Activated CD4-positive, alpha-beta T cell treated with anti-CD3 and anti-CD28 coated beads, Interleukin-2, amount 50 U/mL, for 16 hours (primary cell): ENCODE measurements around the gene KHNYN.
"Not testable (repeated sequence)": the region's sequence is repeated elsewhere in the genome, so short reads cannot be mapped to it uniquely, and the experiment has no call there.

Source experiments
- DNase-seq: peaks from one replicate; pipeline ENCODE4 v3.0.0-alpha.2; 2020

KHNYN gene

GRCh38 chr14:24429395-24430142 lies at the start of gene KHNYN, which contains the start of gene CBLN3:
KHNYN (plus strand) TSS chr14:24429954; CDS start chr14:24430731, 777 bp downstream.
CBLN3 (minus strand) TSS chr14:24429668; CDS start chr14:24429054, 614 bp downstream.
- peak; percentile 94 for DNase-seq

- no peak for DNase-seq
These were observed 48.2 kb upstream of the KHNYN start for GRCh38 chr14:24381363-24382063.

- no peak for DNase-seq
These were observed 47.7 kb upstream of the KHNYN start for GRCh38 chr14:24382064-24382371.

GRCh38 chr14:24384169-24384568 lies 45.6 kb upstream of the KHNYN start:
- no peak for DNase-seq

GRCh38 chr14:24385524-24385923 lies 44.2 kb upstream of the KHNYN start:
- DNase-seq: no peak

GRCh38 chr14:24387009-24387345 lies 42.8 kb upstream of the KHNYN start:
- DNase-seq: no peak

- not testable (repeated sequence) for DNase-seq
These were observed 42.2 kb upstream of the KHNYN start for GRCh38 chr14:24387579-24387978.

- no peak for DNase-seq
These were observed 41.1 kb upstream of the KHNYN start for GRCh38 chr14:24388474-24389179.

GRCh38 chr14:24389226-24389848 lies 40.4 kb upstream of the KHNYN start:
- no peak for DNase-seq

- DNase-seq: no peak
These were observed 38.9 kb upstream of the KHNYN start for GRCh38 chr14:24390701-24391468.

GRCh38 chr14:24392325-24393091 lies 37.2 kb upstream of the KHNYN start:
- no peak for DNase-seq

- DNase-seq: no peak
These were observed 35.5 kb upstream of the KHNYN start for GRCh38 chr14:24394275-24394674.

- DNase-seq: no peak
These were observed 33.9 kb upstream of the KHNYN start for GRCh38 chr14:24395609-24396582.

GRCh38 chr14:24397639-24398292 lies 32.0 kb upstream of the KHNYN start:
- no peak for DNase-seq

GRCh38 chr14:24398293-24398652 lies 31.5 kb upstream of the KHNYN start:
- no peak for DNase-seq

GRCh38 chr14:24398653-24399446 lies 30.9 kb upstream of the KHNYN start, which contains the start of gene NYNRIN:
NYNRIN (plus strand) TSS chr14:24399003; CDS start chr14:24399247, 244 bp downstream.
- no peak for DNase-seq

GRCh38 chr14:24399447-24399822 lies 30.3 kb upstream of the KHNYN start:
- DNase-seq: no peak

- no peak for DNase-seq
These were observed 29.6 kb upstream of the KHNYN start for GRCh38 chr14:24399999-24400718.
